SK-N-SH (cell line): ENCODE measurements around the gene CADPS2.

Source experiments
- CTCF ChIP-seq: fragments of 200-600 bp; sonication (generic); IDR thresholded peaks from 2 replicates; pipeline ENCODE4 v1.6.1; 2017; ENCODE audit warnings: antibody characterized with exemption, mild to moderate bottlenecking, moderate library complexity
- EP300 ChIP-seq, 2 experiments: IDR thresholded peaks; 2 replicates each; pipeline versions ENCODE4 v1.4.0 to v1.6.1; 2012; ENCODE audit warnings: borderline replicate concordance in 1 of 2, low read depth in 1 of 2, low read length in 1 of 2
- MAX ChIP-seq: IDR thresholded peaks from 2 replicates; pipeline ENCODE4 v1.4.0; 2012; ENCODE audit warnings: low read depth
- PBX3 ChIP-seq: IDR thresholded peaks from 2 replicates; pipeline ENCODE4; 2012
- POLR2AphosphoS5 ChIP-seq: IDR thresholded peaks from 2 replicates; pipeline ENCODE4 v1.6.1; 2012; ENCODE audit warnings: low read depth, low read length
- TEAD4 ChIP-seq: IDR thresholded peaks from 2 replicates; pipeline ENCODE4 v1.4.0; 2012; ENCODE audit warnings: mild to moderate bottlenecking, borderline replicate concordance; ENCODE audit not compliant: insufficient read depth

GRCh38 chr7:122352454-122352853 lies 533.8 kb downstream of the CADPS2 start:
- TF ChIP-seq TEAD4 (no peak), POLR2AphosphoS5 (no peak), PBX3 (no peak), CTCF (no peak), EP300 (IDR thresholded peaks at IDR 0.05; ENCODE audit: borderline replicate concordance in 1 of 2, low read depth in 1 of 2, low read length in 1 of 2) (no peak), MAX (no peak)
